K562 (cell line): ENCODE measurements around the gene GNAQ. TPM values are rescaled to one million over a fixed set of nuclear protein-coding genes. Genes with fewer than 3 reads are reported as not detected.

Experiments
- ADNP ChIP-seq: fragments of 200-800 bp; sonication (Bioruptor generic); IDR thresholded peaks from 2 replicates; pipeline ENCODE4 v1.6.1; 2016; ENCODE audit warnings: missing genetic modification characterization, missing compliant biosample characterization
- CHCHD3 ChIP-seq: fragments of 250-450 bp; sonication (Bioruptor Pico); IDR thresholded peaks from 2 replicates; pipeline ENCODE4 v2.1.2; 2022; ENCODE audit warnings: mild to moderate bottlenecking
- CREB5 ChIP-seq: fragments of 250-450 bp; sonication (Bioruptor Pico); IDR thresholded peaks from 2 replicates; pipeline ENCODE4 v1.5.0; 2020; ENCODE audit warnings: mild to moderate bottlenecking
- E2F8 ChIP-seq: fragments of 450-650 bp; IDR thresholded peaks from 2 replicates; pipeline ENCODE4 v1.7.1; 2018; ENCODE audit warnings: mild to moderate bottlenecking, low read depth; ENCODE audit not compliant: partially characterized antibody
- KAT8 ChIP-seq: fragments of 450-650 bp; IDR thresholded peaks from 2 replicates; pipeline ENCODE4 v1.6.1; 2016; ENCODE audit warnings: low read depth, mild to moderate bottlenecking
- MITF ChIP-seq: IDR thresholded peaks from 2 replicates; pipeline ENCODE4 v1.6.1; 2014; ENCODE audit warnings: antibody characterized with exemption
- RB1 ChIP-seq: fragments of 450-650 bp; IDR thresholded peaks from 2 replicates; pipeline ENCODE4 v1.6.1; 2017; ENCODE audit warnings: low read depth, mild to moderate bottlenecking
- SMARCA5 ChIP-seq: fragments of 450-650 bp; IDR thresholded peaks from 2 replicates; pipeline ENCODE4 v1.6.1; 2016
- TARDBP ChIP-seq: fragments of 450-650 bp; IDR thresholded peaks from 2 replicates; pipeline ENCODE4 v1.6.1; 2016
- TCF3 ChIP-seq: sonication (generic); formaldehyde crosslinking; IDR thresholded peaks from 2 replicates; pipeline ENCODE4 v1.4.0; 2020; ENCODE audit warnings: mild to moderate bottlenecking, missing genetic modification reagents
- TEAD4 ChIP-seq, 2 experiments: sonication (generic) in 1 of 2; formaldehyde crosslinking in 1 of 2; IDR thresholded peaks; 2 replicates each; pipeline versions ENCODE4 v1.6.1 to v1.8.0; 2012 to 2022; ENCODE audit warnings: borderline replicate concordance in 1 of 2, inconsistent platforms in 1 of 2, low read length in 1 of 2, mild to moderate bottlenecking in 1 of 2, missing genetic modification reagents in 1 of 2
- ZNF184 ChIP-seq: sonication (generic); formaldehyde crosslinking; IDR thresholded peaks from 2 replicates; pipeline ENCODE4 v1.5.0; 2020; ENCODE audit warnings: missing genetic modification reagents
- polyA plus RNA-seq, 8 experiments: library from polyadenylated mRNA; depleted of rRNA in 4 of 8; stranded (reverse) in 5 of 8; unstranded in 3 of 8; fragments of >200 nt; fragmentation: Nextera tagmentation in 2 of 8; fragmentation: Illumina TruSeq in 1 of 8; extraction: Ambion mirVana in 2 of 8; extraction: Trizol in 1 of 8; gene quantifications; 2 replicates each; pipeline versions ENCODE4 v1.2.1 to v1.2.3, GENCODE V29; 2011 to 2014; ENCODE audit warnings: inconsistent platforms in 1 of 8, missing spikeins in 1 of 8
- total RNA-seq, 7 experiments: library from RNA; depleted of rRNA in 6 of 7; stranded (reverse); fragments of >200 nt in 6 of 7; fragmentation: Illumina TruSeq in 2 of 7; extraction: Trizol in 2 of 7; gene quantifications; 2 replicates each; pipeline versions ENCODE4 v1.2.1 to v1.2.3, GENCODE V29; 2011 to 2021; ENCODE audit warnings: low replicate concordance in 1 of 7

Gene GNAQ
- total and polyA plus RNA-seq, 9 of the 15 experiments (the other 6 are each of a cell fraction or from before 2014, with no cell fraction given), result 4.8 to 27.9 (median 17.5) TPM

DNA sequence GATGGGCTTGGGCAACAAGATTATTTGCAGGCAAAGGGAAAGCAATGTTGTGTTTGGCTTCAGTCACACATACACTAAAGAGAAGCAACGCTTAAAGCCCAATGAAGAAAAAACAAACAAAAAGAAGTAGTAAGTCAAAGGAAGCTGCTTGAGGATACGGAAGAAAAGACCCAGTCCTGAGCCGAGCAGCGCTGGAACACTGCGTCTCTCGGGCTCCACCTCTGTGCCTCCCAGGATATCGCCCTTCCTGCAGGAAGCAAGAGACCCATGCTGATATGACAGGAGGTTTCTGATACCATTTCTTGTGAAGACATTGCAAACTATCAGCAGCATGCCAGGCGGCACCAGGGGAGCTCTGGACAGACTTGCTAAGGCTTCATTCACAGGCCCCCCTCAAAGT, 9.9 kb downstream of the GNAQ start (continued):
- TF ChIP-seq TEAD4 (IDR thresholded peaks at IDR 0.05; ENCODE audit: low read length), result peak; percentile 25; the same call in 1 of the 2 replicates
- no peak for TF ChIP-seq TEAD4 (CRISPR knock-in tag; IDR thresholded peaks at IDR 0.05; ENCODE audit: borderline replicate concordance)
- TF ChIP-seq TCF3, result peak; percentile 62
- no peak for TF ChIP-seq TARDBP
- TF ChIP-seq CREB5 (CRISPR knock-in tag), result no peak
- TF ChIP-seq MITF, result no peak
- TF ChIP-seq E2F8, result no peak
- TF ChIP-seq KAT8, result no peak
- no peak for TF ChIP-seq ADNP (tag)
- no peak for TF ChIP-seq RB1
- no peak for TF ChIP-seq SMARCA5
- TF ChIP-seq ZNF184 (CRISPR knock-in tag), result no peak
- no peak for TF ChIP-seq CHCHD3 (CRISPR knock-in tag)
